ENCODE data around the gene GNAS-AS1.

GRCh38 chr20:58815448-58815847 lies 35.3 kb downstream of the GNAS-AS1 start:
- TF ChIP-seq, protein P1, sequence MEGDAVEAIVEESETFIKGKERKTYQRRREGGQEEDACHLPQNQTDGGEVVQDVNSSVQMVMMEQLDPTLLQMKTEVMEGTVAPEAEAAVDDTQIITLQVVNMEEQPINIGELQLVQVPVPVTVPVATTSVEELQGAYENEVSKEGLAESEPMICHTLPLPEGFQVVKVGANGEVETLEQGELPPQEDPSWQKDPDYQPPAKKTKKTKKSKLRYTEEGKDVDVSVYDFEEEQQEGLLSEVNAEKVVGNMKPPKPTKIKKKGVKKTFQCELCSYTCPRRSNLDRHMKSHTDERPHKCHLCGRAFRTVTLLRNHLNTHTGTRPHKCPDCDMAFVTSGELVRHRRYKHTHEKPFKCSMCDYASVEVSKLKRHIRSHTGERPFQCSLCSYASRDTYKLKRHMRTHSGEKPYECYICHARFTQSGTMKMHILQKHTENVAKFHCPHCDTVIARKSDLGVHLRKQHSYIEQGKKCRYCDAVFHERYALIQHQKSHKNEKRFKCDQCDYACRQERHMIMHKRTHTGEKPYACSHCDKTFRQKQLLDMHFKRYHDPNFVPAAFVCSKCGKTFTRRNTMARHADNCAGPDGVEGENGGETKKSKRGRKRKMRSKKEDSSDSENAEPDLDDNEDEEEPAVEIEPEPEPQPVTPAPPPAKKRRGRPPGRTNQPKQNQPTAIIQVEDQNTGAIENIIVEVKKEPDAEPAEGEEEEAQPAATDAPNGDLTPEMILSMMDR (IDR thresholded peaks at IDR 0.05) = no peak
- no peak for TF ChIP-seq POLR2AphosphoS5 (IDR thresholded peaks at IDR 0.05)
